T-cell (primary cell): ENCODE measurements around the gene UNC80. TPM values are rescaled to one million over a fixed set of nuclear protein-coding genes. Genes with fewer than 3 reads are reported as not detected.

Experiments
- ATAC-seq, 4 experiments: fragments of 200-7000 bp in 3 of 4; fragments of 150-1000 bp in 1 of 4; cut with Tn5 transposase; replicated peaks in 1 of 4; 1 replicate in 3 of 4; 2 replicates in 1 of 4; pipeline ENCODE4 v1.10.0; 2021; ENCODE audit warnings: moderate library complexity in 3 of 4, mild to moderate bottlenecking in 2 of 4, moderate number of reproducible peaks in 1 of 4
- CTCF ChIA-PET, 2 donors: fragments of 300-600 bp; sonication (Branson Sonifier 250); formaldehyde crosslinking; loops; one replicate each; lab custom pipeline; 2022; ENCODE audit warnings: antibody characterized with exemption in 2 of 2; lab: Charles Lee
- POLR2A ChIA-PET, 2 donors: fragments of 300-600 bp; sonication (Branson Sonifier 250); formaldehyde crosslinking; loops; one replicate each; lab custom pipeline; 2022; ENCODE audit warnings: antibody characterized with exemption in 2 of 2; lab: Charles Lee
- DNase-seq, 35 experiments: peaks; one replicate each; pipeline versions ENCODE4 v3.0.0 to v3.0.0-alpha.2; 2013 to 2023
- H3K27ac ChIP-seq: one replicate; pipeline ENCODE4 v1.5.1; 2013; ENCODE audit warnings: low read length
- H3K27me3 ChIP-seq, 2 experiments: replicated peaks in 1 of 2; 1 replicate in 1 of 2; 2 replicates in 1 of 2; pipeline versions ENCODE4 v1.6.1 to v1.7.0; 2013; ENCODE audit warnings: low read length in 1 of 2, mixed read lengths in 1 of 2; ENCODE audit not compliant: control insufficient read depth in 2 of 2, insufficient read depth in 2 of 2; ENCODE audit errors: extremely low read depth in 1 of 2
- H3K36me3 ChIP-seq, 2 donors: 1 replicate in 1 of 2; 2 replicates in 1 of 2; pipeline versions ENCODE4 v1.6.1 to v1.7.0; 2013; ENCODE audit warnings: low read length in 1 of 2; ENCODE audit not compliant: control insufficient read depth in 2 of 2, insufficient read depth in 1 of 2; ENCODE audit errors: extremely low read depth in 1 of 2
- H3K4me1 ChIP-seq, 2 experiments: 1 replicate in 1 of 2; 2 replicates in 1 of 2; pipeline versions ENCODE4 v1.6.1 to v1.7.0; 2013; ENCODE audit warnings: low read length in 2 of 2, mixed read lengths in 1 of 2; ENCODE audit not compliant: insufficient read depth in 2 of 2, control insufficient read depth in 1 of 2; ENCODE audit errors: extremely low read depth in 1 of 2
- H3K4me3 ChIP-seq, 2 donors: 1 replicate in 1 of 2; 2 replicates in 1 of 2; pipeline versions ENCODE4 v1.5.1 to v1.7.0; 2013; ENCODE audit warnings: mild to moderate bottlenecking in 2 of 2, low read length in 1 of 2, moderate library complexity in 1 of 2; ENCODE audit not compliant: control insufficient read depth in 1 of 2; ENCODE audit errors: extremely low read depth in 1 of 2
- H3K9me3 ChIP-seq: 2 replicates; pipeline ENCODE4 v1.7.0; 2013
- H3K27ac Mint-ChIP-seq, 2 donors: one replicate each; pipeline ENCODE4 v1.8.0; 2020 to 2021; ENCODE audit warnings: mild to moderate bottlenecking in 2 of 2, mixed read lengths in 2 of 2
- H3K27me3 Mint-ChIP-seq, 2 donors: one replicate each; pipeline ENCODE4 v1.8.0; 2021 to 2022; ENCODE audit warnings: mixed read lengths in 2 of 2
- H3K36me3 Mint-ChIP-seq: one replicate; pipeline ENCODE4 v1.8.0; 2021; ENCODE audit warnings: mixed read lengths
- H3K4me1 Mint-ChIP-seq, 3 donors: one replicate each; pipeline ENCODE4 v1.8.0; 2020 to 2022; ENCODE audit warnings: mixed read lengths in 3 of 3, mild to moderate bottlenecking in 1 of 3
- H3K4me3 Mint-ChIP-seq, 3 donors: one replicate each; pipeline ENCODE4 v1.8.0; 2020 to 2022; ENCODE audit warnings: mild to moderate bottlenecking in 3 of 3, mixed read lengths in 3 of 3, moderate library complexity in 3 of 3
- H3K9me3 Mint-ChIP-seq, 3 donors: one replicate each; pipeline ENCODE4 v1.8.0; 2020 to 2022; ENCODE audit warnings: mixed read lengths in 3 of 3
- WGBS: methylation state at CpG from one replicate; pipeline ENCODE4 v1.1.5; 2013; ENCODE audit warnings: missing lambda C conversion rate; ENCODE audit not compliant: insufficient coverage; 5-methylcytosine and 5-hydroxymethylcytosine counted together
- total RNA-seq, 35 experiments: library from RNA in 6 of 35; stranded (reverse) in 6 of 35; fragments of 120-200 nt in 1 of 35; gene quantifications; one replicate each; pipeline versions ENCODE4 v1.2.1 to v1.2.4 and lab custom pipeline; 2013 to 2026

Gene UNC80
- total RNA-seq, 5 donors from 2014 or later (not counting 1 experiment from before 2014, with no cell fraction given), result 0.09 TPM; not detected in 4

DNA sequence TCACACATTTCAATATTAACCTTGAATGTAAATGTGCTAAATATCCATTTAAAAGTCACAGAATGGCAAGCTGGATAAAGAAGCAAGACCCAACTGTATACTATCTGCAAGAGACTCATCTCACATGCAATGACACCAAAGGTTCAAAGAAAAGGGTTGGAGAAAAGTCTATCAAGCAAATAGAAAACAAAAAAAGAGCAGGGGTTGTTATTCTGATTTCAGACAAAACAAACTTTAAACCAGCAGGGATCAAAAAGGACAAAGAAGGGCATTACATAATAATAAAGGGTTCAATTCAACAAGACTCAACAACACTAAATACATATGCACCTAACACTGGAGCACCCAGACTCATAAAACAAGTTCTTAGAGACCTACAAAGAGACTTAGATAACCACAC lies 14.5 kb upstream of the UNC80 start:
- Histone ChIP-seq H3K9me3 (no peaks in the 10 kb centered on the region), H3K27ac (no peak overlapping the region), H3K36me3 (no peaks in the 10 kb centered on the region), H3K4me3 (no peak overlapping the region), H3K27me3 (peaks cover 0 to 8% of the 10 kb centered on the region in 2 experiments), H3K4me1 (no peaks in the 10 kb centered on the region)
- peaks cover 5 to 17% of the 10 kb centered on the region in 2 donors for H3K27me3 Mint-ChIP-seq
- POLR2A ChIA-PET, result no interaction called here
- no peaks in the 10 kb centered on the region for H3K4me1 Mint-ChIP-seq
- H3K36me3 Mint-ChIP-seq, result no peaks in the 10 kb centered on the region
- CTCF ChIA-PET, result interaction anchor here in 1 of 2 donors (0.6 kb wide), 1 partner anchor 26 kb away, joined by 3 read pairs; no protein-coding TSS in a partner anchor
- no peak overlapping the region for H3K4me3 Mint-ChIP-seq
- peaks cover 0 to 13% (median 4%) of the 10 kb centered on the region in 3 donors for H3K9me3 Mint-ChIP-seq
- no peak overlapping the region for H3K27ac Mint-ChIP-seq
- ATAC-seq (no peak), DNase-seq (no peak)

DNA sequence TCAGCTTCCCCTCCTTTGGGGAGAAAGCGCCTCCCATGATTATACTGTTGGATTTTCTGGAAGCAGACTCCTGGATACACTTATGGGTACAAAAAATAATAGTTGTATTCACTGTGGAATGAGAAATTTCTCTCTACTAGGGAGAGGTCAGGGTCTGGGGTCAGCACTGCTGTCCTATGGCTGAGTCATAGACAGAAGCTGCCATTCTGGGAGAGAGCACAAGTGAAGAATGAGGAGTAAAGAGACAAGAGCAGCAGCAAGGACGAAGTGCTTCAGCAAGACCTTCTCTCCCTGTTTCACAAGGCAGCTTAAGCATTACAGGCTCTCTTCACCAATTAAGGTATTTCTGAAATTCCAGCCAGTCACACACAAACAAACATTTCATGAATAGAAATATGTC lies 10.1 kb upstream of the UNC80 start:
- POLR2A ChIA-PET, result no interaction called here
- Histone ChIP-seq H3K27ac (no peak overlapping the region), H3K36me3 (no peaks in the 10 kb centered on the region), H3K4me1 (no peaks in the 10 kb centered on the region), H3K27me3 (no peaks in the 10 kb centered on the region), H3K4me3 (no peak overlapping the region), H3K9me3 (no peaks in the 10 kb centered on the region)
- ATAC-seq (no peak), DNase-seq (no peak)
- Mint-ChIP-seq H3K4me3 (no peak overlapping the region), H3K27me3 (peaks cover 5 to 11% of the 10 kb centered on the region in 2 donors), H3K4me1 (no peaks in the 10 kb centered on the region), H3K36me3 (no peaks in the 10 kb centered on the region), H3K27ac (no peak overlapping the region), H3K9me3 (peaks cover 0 to 13% (median 4%) of the 10 kb centered on the region in 3 donors)
- WGBS, result no CpG with 5 or more reads among the region's 2 CpGs
- CTCF ChIA-PET, result no interaction called here

DNA sequence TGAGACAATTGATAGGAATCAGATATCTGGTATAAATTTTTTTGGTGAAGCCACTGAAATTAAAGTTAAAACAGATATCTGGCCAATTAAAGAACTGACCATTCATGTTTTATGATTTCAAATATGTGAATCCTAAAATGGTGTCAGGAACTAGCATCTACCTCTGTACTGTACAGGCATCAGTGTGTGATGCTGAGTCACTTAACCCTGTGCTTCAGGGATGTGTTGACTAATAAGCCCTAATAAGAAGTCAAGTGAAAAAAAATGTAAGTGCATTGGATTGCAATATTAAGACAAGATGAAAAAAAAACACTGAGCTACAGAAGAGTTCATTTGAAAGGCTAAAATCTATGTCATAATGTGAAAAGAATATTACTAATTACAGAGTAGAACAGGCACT lies 9.1 kb upstream of the UNC80 start:
- Histone ChIP-seq H3K9me3 (no peaks in the 10 kb centered on the region), H3K27me3 (no peaks in the 10 kb centered on the region), H3K4me3 (no peak overlapping the region), H3K36me3 (no peaks in the 10 kb centered on the region), H3K27ac (no peak overlapping the region), H3K4me1 (no peaks in the 10 kb centered on the region)
- Mint-ChIP-seq H3K36me3 (no peaks in the 10 kb centered on the region), H3K4me3 (no peak overlapping the region), H3K4me1 (no peaks in the 10 kb centered on the region), H3K9me3 (peaks cover 0 to 12% (median 4%) of the 10 kb centered on the region in 3 donors), H3K27ac (no peak overlapping the region), H3K27me3 (peaks cover 5% of the 10 kb centered on the region in 2 donors)
- ChIA-PET POLR2A (no interaction called here), CTCF (no interaction called here)
- no peak for DNase-seq
- ATAC-seq, result no peak

DNA sequence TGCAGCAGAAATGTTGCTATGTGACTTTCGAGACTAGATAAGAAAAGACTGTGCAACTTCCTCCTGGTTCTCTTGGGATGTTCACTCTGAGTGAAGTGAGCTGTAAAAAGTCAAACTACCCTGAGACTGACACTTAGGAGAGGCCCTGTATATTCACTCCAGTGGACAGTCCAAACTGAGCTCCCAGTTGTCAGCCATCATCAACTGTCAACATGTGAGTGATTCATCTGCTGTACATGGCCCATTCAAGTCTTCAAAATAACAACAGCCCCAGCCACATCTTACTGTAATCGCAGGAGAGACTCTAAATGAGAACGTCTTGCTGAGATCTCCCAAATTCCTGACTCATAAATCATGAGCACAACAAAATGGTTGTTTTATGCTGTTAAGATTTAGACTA lies 8.5 kb upstream of the UNC80 start:
- ATAC-seq (no peak), DNase-seq (no peak)
- H3K9me3 Mint-ChIP-seq, result peaks cover 0 to 6% (median 0%) of the 10 kb centered on the region in 3 donors
- Histone ChIP-seq H3K4me3 (no peak overlapping the region), H3K36me3 (no peaks in the 10 kb centered on the region), H3K27me3 (no peaks in the 10 kb centered on the region), H3K27ac (no peak overlapping the region), H3K9me3 (no peaks in the 10 kb centered on the region), H3K4me1 (no peaks in the 10 kb centered on the region)
- CTCF ChIA-PET, result no interaction called here
- H3K4me3 Mint-ChIP-seq, result no peak overlapping the region
- POLR2A ChIA-PET, result no interaction called here
- no peaks in the 10 kb centered on the region for H3K4me1 Mint-ChIP-seq
- 40% methylated on average over 1 of the region's 3 CpGs for WGBS
- no peak overlapping the region for H3K27ac Mint-ChIP-seq
- no peaks in the 10 kb centered on the region for H3K36me3 Mint-ChIP-seq
- H3K27me3 Mint-ChIP-seq, result peaks cover 0 to 1% of the 10 kb centered on the region in 2 donors

DNA sequence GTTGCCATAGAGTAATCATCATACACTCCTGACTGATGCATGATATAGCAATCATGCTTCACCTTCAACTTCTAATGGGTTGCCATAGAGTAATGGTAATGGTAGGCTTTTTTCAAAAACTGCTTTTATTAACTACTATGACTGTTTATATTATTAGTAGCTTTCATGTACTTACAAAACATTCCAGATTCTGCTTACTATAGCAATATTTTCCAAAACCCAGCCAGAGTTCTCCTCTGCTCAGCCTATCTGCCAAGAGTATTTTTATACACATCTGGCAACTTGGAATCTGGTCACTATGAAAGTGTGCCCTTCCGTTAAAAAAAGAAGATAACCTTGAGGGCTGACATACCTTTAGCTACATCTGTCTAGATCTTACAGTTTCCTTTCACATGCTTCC lies 5.0 kb upstream of the UNC80 start:
- peaks cover 17% of the 10 kb centered on the region in 2 donors for H3K27me3 Mint-ChIP-seq
- DNase-seq (no peak), ATAC-seq (no peak)
- ChIA-PET POLR2A (no interaction called here), CTCF (no interaction called here)
- Histone ChIP-seq H3K4me3 (no peak overlapping the region), H3K27ac (no peak overlapping the region), H3K4me1 (peaks cover 0 to 3% of the 10 kb centered on the region in 2 experiments), H3K27me3 (peaks cover 3 to 9% of the 10 kb centered on the region in 2 experiments), H3K9me3 (no peaks in the 10 kb centered on the region), H3K36me3 (no peaks in the 10 kb centered on the region)
- no peak overlapping the region for H3K27ac Mint-ChIP-seq
- peaks cover 2 to 5% (median 5%) of the 10 kb centered on the region in 3 donors for H3K4me1 Mint-ChIP-seq
- H3K4me3 Mint-ChIP-seq, result no peak overlapping the region
- 83% methylated on average over 1 of the region's 1 CpG for WGBS
- H3K9me3 Mint-ChIP-seq, result no peaks in the 10 kb centered on the region
- no peaks in the 10 kb centered on the region for H3K36me3 Mint-ChIP-seq

DNA sequence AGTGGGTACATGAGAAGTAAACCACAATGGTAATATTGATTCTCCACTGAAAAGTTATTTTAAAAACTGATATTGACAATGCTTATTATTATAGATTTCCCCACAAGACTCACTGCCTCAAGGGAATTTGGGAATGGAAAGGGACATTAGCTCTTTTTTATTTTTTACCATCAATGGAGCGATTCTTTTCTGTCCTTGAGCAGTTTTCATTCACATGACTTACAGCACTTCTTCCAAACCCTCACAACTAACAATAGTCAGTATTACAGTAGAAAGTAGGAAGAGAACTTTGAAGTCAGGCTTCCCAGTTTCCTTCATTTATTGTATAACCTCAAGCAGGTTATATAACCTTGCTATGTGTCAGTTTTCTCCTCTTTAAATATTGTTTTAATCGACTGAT lies 4.3 kb upstream of the UNC80 start:
- H3K27ac ChIP-seq, result no peak overlapping the region
- no peak overlapping the region for H3K4me3 ChIP-seq
- Mint-ChIP-seq H3K27ac (no peak overlapping the region), H3K4me1 (peaks cover 2 to 5% (median 5%) of the 10 kb centered on the region in 3 donors), H3K27me3 (peaks cover 17% of the 10 kb centered on the region in 2 donors), H3K4me3 (no peak overlapping the region), H3K9me3 (no peaks in the 10 kb centered on the region), H3K36me3 (no peaks in the 10 kb centered on the region)
- no peaks in the 10 kb centered on the region for H3K36me3 ChIP-seq
- POLR2A ChIA-PET, result no interaction called here
- WGBS, result no CpG with 5 or more reads among the region's 2 CpGs
- CTCF ChIA-PET, result no interaction called here
- H3K27me3 ChIP-seq, result peaks cover 3 to 12% of the 10 kb centered on the region in 2 experiments
- ATAC-seq (no peak), DNase-seq (no peak)
- no peaks in the 10 kb centered on the region for H3K9me3 ChIP-seq
- H3K4me1 ChIP-seq, result peaks cover 0 to 3% of the 10 kb centered on the region in 2 experiments

DNA sequence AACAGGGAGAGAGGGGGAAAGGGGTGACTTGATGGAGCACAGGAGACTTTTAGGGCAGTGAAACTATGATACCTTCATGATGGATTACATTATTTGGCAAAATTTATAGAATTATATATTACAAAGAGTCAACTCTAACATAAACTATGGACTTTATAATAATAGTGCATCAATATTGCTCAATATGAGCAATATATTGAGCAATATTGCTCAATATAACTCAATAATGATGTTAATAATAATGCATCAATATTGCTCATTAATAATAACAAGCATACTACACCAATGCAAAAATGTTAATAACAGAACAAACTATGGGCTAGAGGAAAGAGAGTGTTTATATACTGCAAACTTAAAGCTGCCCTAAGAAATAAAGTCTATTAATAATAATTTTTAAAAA lies 3.1 kb upstream of the UNC80 start:
- H3K27ac Mint-ChIP-seq, result no peak overlapping the region
- H3K36me3 ChIP-seq, result no peaks in the 10 kb centered on the region
- H3K27me3 Mint-ChIP-seq, result peaks cover 23 to 25% of the 10 kb centered on the region in 2 donors
- ATAC-seq (no peak), DNase-seq (no peak)
- H3K4me3 Mint-ChIP-seq, result no peak overlapping the region
- no peaks in the 10 kb centered on the region for H3K36me3 Mint-ChIP-seq
- H3K27me3 ChIP-seq, result peaks cover 7 to 12% of the 10 kb centered on the region in 2 experiments
- peaks cover 0 to 3% of the 10 kb centered on the region in 2 experiments for H3K4me1 ChIP-seq
- no peak overlapping the region for H3K4me3 ChIP-seq
- CTCF ChIA-PET, result no interaction called here
- no peaks in the 10 kb centered on the region for H3K9me3 ChIP-seq
- H3K27ac ChIP-seq, result no peak overlapping the region
- H3K4me1 Mint-ChIP-seq, result peaks cover 2 to 5% (median 5%) of the 10 kb centered on the region in 3 donors
- H3K9me3 Mint-ChIP-seq, result no peaks in the 10 kb centered on the region
- POLR2A ChIA-PET, result no interaction called here
